BJ (cell line): ENCODE data around the gene CD69. TPM values are rescaled to one million over a fixed set of nuclear protein-coding genes. Genes with fewer than 3 reads are reported as not detected.
"Not testable (repeated sequence)": the region's sequence is repeated elsewhere in the genome, so short reads cannot be mapped to it uniquely, and the experiment has no call there.

Experiments used
- CTCF ChIA-PET: fragments of 350-600 bp; formaldehyde crosslinking; extraction: SDS; loops from one replicate; lab custom pipeline; 2021; ENCODE audit warnings: antibody characterized with exemption, inconsistent platforms; lab: Yijun Ruan, JAX
- POLR2A ChIA-PET: fragments of 300-600 bp; sonication (Branson Sonifier 250); formaldehyde crosslinking; extraction: SDS; loops from one replicate; lab custom pipeline; 2021; ENCODE audit warnings: antibody characterized with exemption; lab: Charles Lee
- DNase-seq: peaks from one replicate; pipeline ENCODE4 v3.0.0-alpha.2; 2011; ENCODE audit warnings: low read depth
- H3K27me3 ChIP-seq: 2 replicates; pipeline ENCODE4 v1.6.0; 2011; ENCODE audit warnings: low read length; ENCODE audit not compliant: control insufficient read depth, insufficient read depth
- H3K36me3 ChIP-seq: 2 replicates; pipeline ENCODE4 v1.5.1; 2011; ENCODE audit warnings: low read length; ENCODE audit not compliant: control insufficient read depth, insufficient read depth
- H3K4me3 ChIP-seq: 2 replicates; pipeline ENCODE4 v1.5.1; 2011; ENCODE audit warnings: low read depth, mild to moderate bottlenecking, control low read depth, low read length
- CTCF ChIP-seq: IDR thresholded peaks from 2 replicates; pipeline ENCODE4 v1.5.1; 2011; ENCODE audit warnings: low read depth, mild to moderate bottlenecking, control low read depth, inconsistent platforms, low read length, moderate library complexity; ENCODE audit not compliant: insufficient read depth
- polyA plus RNA-seq: library from polyadenylated mRNA; depleted of rRNA; stranded (reverse); fragments of >200 nt; gene quantifications from 2 replicates; pipeline ENCODE4 v1.2.3, GENCODE V29; 2011; rRNA removed

Gene CD69
- polyA plus RNA-seq, 1 experiment, result not detected

GRCh38 chr12:9707356-9707755 lies 53.3 kb downstream of the CD69 start:
- ChIA-PET CTCF (interaction anchor here (0.7 to 7.8 kb wide), 8 partner anchors 8 to 377 kb away, joined by 3 to 135 read pairs (median 7); no protein-coding TSS in a partner anchor), POLR2A (interaction anchor here (0.6 kb wide), 1 partner anchor 55 kb away, joined by 3 read pairs; no protein-coding TSS in a partner anchor)
- DNase-seq, result no peak
- TF ChIP-seq CTCF, result no peak
- H3K27me3 ChIP-seq, result no peaks in the 10 kb centered on the region
- no peak overlapping the region for H3K4me3 ChIP-seq
- no peaks in the 10 kb centered on the region for H3K36me3 ChIP-seq

DNA sequence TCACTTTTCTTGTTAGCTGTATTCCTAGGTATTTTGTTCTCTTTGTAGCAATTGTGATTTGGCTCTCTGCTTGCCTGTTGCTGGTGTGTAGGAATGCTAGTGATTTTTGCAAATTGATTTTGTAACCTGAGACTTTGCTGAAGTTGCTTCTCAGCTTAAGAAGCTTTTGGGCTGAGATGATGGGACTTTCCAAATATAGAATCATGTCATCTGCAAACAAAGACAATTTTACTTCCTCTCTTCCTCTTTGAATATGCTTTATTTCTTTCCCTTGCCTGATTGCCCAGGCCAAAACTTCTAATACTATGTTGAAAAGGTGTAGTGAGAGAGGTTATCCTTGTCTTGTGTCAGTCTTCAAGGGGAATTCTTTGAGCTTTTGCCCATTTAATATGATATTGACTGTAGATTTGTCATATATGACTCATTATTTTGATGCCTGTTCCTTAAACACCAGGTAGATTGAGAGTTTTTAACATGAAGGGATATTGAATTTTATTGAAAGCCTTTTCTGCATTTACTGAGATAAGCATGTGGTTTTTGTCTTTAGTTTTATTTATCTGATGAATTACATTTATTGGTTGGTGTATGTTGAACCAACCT lies 54.5 kb downstream of the CD69 start:
- POLR2A ChIA-PET, result no interaction called here
- DNase-seq, result no peak
- CTCF ChIA-PET, result interaction anchor here (0.8 to 7.8 kb wide), 4 partner anchors 19 to 375 kb away, joined by 3 to 135 read pairs (median 14); no protein-coding TSS in a partner anchor
- H3K36me3 ChIP-seq, result no peaks in the 10 kb centered on the region
- no peak for TF ChIP-seq CTCF
- no peak overlapping the region for H3K4me3 ChIP-seq
- no peaks in the 10 kb centered on the region for H3K27me3 ChIP-seq

DNA sequence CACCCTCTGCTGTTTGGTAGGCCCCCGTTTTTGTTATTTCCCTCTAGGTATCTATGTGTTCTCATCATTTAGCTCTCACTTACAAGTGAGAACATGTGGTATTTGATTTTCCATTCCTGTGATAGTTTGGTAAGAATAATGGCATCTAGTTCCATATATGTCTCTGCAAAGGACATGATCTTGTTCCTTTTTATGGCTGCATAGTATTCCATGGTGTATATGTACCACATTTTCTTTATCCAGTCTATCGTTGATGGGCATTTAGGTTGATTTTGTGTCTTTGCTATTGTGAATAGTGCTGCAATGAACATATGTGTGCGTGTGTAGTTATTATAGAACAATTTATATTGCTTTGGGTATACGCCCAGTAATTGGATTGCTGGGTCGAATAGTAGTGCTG lies 56.1 kb downstream of the CD69 start:
- H3K27me3 ChIP-seq, H3K4me3 ChIP-seq, H3K36me3 ChIP-seq, DNase-seq, POLR2A ChIA-PET: not testable (repeated sequence)
- CTCF ChIA-PET, result interaction anchor here (0.7 kb wide), 1 partner anchor 337 kb away, joined by 5 read pairs; no protein-coding TSS in a partner anchor

Other genes starting within 250 kb of the CD69 start
- not detected in 2 replicates for gene KLRB1, start 153.0 kb downstream of the CD69 start, polyA plus RNA-seq
- gene CLEC2D, start 91.2 kb downstream of the CD69 start, polyA plus RNA-seq, result 1.7 and 3.6 TPM in 2 replicates
- gene CLECL1, start 27.8 kb downstream of the CD69 start, polyA plus RNA-seq, result not detected in 2 replicates
- gene KLRF1, start 66.6 kb upstream of the CD69 start, polyA plus RNA-seq, result not detected in 2 replicates
- 0.04 and 0.27 TPM in 2 replicates for gene CLEC2B, start 108.5 kb upstream of the CD69 start, polyA plus RNA-seq
- gene KLRF2, start 120.6 kb upstream of the CD69 start, polyA plus RNA-seq, result not detected in 2 replicates
- gene CLEC2A, start 171.5 kb upstream of the CD69 start, polyA plus RNA-seq, result not detected in 2 replicates
- gene CLEC12A, start 210.5 kb upstream of the CD69 start, polyA plus RNA-seq, result not detected in 2 replicates
- gene CLEC1B, start 238.2 kb upstream of the CD69 start, polyA plus RNA-seq, result not detected in 2 replicates
- 0.22 TPM in 1 of 2 replicates, not detected in the other for gene CLEC12B, start 249.7 kb upstream of the CD69 start, polyA plus RNA-seq